Measurements from ENCODE around the gene NGEF.
"Not testable (repeated sequence)": the region's sequence is repeated elsewhere in the genome, so short reads cannot be mapped to it uniquely, and the experiment has no call there.

NGEF gene

GRCh38 chr2:232870766-232871371 is 142.2 kb downstream of the NGEF start:
- DNase-seq (ENCODE audit: low read depth): no peak

DNA sequence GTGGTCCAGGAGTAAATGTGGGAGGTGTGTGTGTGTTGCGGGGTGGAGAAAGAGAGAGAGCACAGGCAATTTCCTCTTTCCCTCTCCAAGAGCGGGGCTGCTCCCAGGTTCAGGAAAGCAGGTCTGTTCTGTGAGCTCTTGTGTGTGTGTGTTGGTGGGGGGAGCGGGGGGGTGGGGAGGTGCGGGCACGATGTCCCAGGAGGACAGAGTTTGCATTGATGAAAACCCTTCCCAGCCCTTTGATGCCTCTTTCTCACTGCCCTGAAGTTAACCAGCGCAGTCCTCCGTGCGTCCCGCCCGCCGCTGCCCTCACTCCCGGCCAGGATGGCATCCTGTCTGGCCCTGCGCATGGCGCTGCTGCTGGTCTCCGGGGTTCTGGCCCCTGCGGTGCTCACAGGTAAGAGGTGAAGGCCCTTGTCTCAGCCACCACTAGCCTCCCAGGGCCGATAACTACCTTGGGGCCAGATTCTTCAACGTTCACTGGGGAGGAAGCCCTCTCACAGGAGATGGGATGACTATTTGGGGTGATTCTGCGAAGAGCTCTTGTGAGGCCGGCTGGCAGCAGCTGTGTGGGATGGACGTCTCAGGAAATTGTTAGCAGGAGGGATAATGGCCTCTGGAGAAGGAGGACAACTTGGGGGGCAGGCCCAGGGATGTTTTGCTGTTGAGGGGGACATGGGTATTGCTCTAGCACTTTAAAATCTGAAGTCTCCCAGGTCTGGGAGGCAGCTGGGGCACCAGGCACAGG is 142.9 kb downstream of the NGEF start, which contains the start of gene SNORC:
Gene SNORC, plus strand, starts transcription at position 247 of the 748 bp plus-strand sequence. Its CDS starts 78 bp downstream, at position 325.
- no peak for DNase-seq (ENCODE audit: low read depth)

GRCh38 chr2:232869138-232870017 is 143.7 kb downstream of the NGEF start:
- DNase-seq (ENCODE audit: low read depth): no peak

- no peak for DNase-seq (ENCODE audit: low read depth)
Measured at GRCh38 chr2:232866104-232866503, 147.0 kb downstream of the NGEF start.

- no peak for DNase-seq (ENCODE audit: low read depth)
Measured at GRCh38 chr2:232865165-232865564, 147.9 kb downstream of the NGEF start.

DNA sequence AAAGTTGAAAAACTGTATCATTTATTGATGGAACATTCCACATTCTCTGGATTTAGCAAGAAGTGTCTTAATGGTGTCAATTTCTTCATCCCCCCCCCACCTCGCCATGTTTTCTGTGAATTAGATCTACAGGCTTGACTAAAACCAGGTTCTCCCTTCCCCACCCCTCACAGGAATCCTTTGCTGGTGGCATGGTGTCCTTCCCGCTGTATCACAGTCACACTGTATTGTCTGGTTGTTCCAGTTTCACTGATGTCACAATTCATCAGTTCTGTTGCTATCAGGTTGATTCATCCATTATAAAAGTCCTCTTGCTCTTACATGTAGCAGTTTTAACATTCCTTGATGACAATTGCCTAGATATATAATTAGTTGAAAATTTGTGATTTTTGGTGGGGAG is 149.1 kb downstream of the NGEF start:
- no peak for DNase-seq (ENCODE audit: low read depth)

- no peak for DNase-seq (ENCODE audit: low read depth)
Measured at GRCh38 chr2:232861353-232861752, 151.7 kb downstream of the NGEF start.

DNA sequence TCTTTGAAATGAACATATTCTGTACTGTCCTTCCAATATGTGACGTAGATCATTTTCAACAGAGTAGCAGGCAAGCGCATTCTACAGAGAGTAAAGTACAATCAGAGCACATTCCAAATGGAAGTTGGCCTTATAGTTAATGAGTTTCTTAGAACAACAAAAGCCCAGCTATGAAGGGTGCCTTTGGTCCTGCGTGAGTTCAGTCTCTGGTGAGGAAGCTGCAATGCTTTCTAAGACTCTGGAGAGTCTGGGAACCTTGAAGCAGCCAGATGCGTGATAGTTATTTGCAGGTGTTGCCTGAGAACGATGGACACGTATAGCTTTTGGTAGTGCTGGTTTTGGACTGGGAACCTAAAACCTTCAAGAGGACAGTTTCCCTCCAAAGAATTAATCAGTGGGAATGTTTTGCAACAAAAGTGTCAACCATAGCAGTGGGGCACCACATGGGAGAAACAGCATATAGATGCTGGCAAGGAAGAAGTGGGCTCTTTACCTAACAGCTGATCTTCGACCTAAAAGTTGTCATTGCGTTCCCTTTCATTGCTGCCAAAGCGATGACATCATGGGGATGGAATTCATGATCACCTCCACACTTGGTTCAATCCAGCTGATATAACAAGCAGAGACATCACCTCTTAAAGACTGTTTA is 152.3 kb downstream of the NGEF start:
- DNase-seq (ENCODE audit: low read depth): no peak

GRCh38 chr2:232859385-232859916 is 153.6 kb downstream of the NGEF start:
- no peak for DNase-seq (ENCODE audit: low read depth)

DNA sequence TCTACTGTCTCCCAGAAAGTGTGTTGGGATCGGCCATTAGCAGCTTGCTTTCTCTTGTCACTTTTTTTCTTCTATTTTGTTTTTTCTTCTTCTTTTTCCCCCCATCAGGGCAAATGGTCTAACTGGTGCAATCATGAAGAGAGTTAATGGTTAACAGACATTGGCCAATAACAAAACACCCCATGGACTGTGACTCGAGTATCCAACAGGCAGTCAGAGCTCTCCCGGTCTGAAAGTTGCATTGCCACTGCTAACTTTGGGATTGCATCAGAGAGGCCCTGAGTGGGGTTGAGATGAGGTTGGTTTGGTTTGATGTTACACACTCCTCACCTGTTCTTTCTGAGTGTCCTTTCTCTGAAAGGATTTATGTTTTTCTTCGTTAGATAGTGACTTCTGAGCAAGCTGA is 155.9 kb downstream of the NGEF start:
- DNase-seq (ENCODE audit: low read depth): peak; percentile 21

- DNase-seq (ENCODE audit: low read depth): peak; percentile 88
Measured at GRCh38 chr2:232854082-232854481, 159.0 kb downstream of the NGEF start.

GRCh38 chr2:232852676-232853075 is 160.4 kb downstream of the NGEF start:
- no peak for DNase-seq (ENCODE audit: low read depth)

DNA sequence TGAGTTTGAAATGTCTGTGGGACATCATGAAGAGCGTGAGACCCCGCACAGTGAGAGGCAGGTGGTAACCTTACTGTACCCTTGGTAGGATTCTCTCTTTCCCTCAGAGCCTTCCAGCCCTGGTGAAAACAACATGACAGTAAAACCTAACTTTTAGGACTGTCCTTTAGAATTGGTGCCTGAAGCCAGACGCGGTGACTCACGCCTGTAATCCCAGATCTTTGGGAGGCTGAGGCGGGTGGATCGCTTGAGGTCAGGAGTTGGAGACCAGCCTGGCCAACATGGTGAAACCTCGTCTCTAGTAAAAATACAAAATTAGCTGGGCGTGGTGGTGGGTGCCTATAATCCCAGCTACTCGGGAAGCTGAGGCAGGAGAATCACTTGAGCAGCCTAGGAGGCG is 161.0 kb downstream of the NGEF start:
- DNase-seq (ENCODE audit: low read depth): not testable (repeated sequence)

GRCh38 chr2:232850039-232850438 is 163.0 kb downstream of the NGEF start:
- peak; percentile 75 for DNase-seq (ENCODE audit: low read depth)

GRCh38 chr2:232846055-232846454 is 167.0 kb downstream of the NGEF start:
- no peak for DNase-seq (ENCODE audit: low read depth)

DNA sequence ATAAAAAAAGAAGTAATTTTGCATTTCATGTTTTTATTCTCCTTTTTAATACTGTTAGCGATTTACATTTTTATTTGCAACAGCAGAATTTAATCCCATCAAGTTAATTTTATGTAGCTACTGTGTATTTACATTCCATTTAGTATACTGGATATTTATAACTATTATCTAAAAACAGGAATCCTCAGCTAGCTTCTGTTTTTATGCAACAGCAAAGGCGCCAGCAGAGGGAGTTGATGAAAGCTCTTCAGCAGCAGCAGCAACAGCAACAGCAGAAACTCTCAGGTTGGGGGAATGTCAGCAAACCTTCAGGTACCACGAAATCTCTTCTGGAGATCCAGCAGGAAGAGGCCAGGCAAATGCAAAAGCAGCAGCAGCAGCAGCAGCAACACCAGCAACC is 169.2 kb downstream of the NGEF start:
- no peak for DNase-seq (ENCODE audit: low read depth)

GRCh38 chr2:232842689-232843088 is 170.4 kb downstream of the NGEF start:
- DNase-seq (ENCODE audit: low read depth): peak; percentile 70

- DNase-seq (ENCODE audit: low read depth): no peak
Measured at GRCh38 chr2:232839411-232840079, 173.5 kb downstream of the NGEF start.

DNA sequence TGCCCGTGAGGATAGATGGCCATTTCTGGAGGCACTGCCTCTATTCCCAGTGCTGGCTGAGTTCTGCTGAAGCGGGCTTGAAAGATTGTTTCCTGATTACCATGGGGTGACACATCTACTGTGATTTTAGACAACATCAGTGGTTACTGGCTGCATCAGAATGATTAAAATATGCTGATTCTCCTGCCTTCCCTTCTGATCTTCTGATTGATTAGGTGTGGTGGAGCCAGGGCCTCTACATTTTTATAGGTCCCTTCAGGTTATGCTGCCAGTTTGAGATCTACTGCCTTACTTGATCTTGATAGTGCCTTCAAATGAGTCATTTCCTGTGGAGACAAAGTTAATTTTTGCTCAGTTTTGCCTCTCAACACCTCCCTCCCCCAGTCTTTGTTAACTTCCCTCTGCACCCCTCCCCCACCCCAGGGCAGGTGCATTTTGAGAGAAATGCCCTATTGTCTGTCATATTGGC is 174.6 kb downstream of the NGEF start:
- peak; percentile 33 for DNase-seq (ENCODE audit: low read depth)

DNA sequence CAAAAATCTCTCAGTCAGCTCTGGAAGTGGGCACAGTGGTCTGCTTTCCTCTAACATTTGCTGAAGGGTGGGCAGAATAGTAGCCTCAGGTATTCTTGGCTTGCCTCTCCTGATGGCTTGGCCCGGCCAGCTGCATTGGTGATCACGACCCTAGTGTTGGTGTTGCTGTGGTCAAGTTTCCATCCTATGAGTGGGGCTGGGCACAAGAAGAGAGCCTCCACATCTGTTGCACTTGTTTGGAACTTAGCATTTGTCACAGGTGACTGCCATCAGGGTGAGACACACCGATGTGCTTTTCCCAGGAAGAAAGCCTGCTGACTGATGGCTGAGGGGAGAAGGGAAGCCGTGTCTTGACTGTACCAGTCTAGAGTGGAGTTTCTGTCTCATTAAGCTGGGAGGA is 176.1 kb downstream of the NGEF start:
- no peak for DNase-seq (ENCODE audit: low read depth)

DNA sequence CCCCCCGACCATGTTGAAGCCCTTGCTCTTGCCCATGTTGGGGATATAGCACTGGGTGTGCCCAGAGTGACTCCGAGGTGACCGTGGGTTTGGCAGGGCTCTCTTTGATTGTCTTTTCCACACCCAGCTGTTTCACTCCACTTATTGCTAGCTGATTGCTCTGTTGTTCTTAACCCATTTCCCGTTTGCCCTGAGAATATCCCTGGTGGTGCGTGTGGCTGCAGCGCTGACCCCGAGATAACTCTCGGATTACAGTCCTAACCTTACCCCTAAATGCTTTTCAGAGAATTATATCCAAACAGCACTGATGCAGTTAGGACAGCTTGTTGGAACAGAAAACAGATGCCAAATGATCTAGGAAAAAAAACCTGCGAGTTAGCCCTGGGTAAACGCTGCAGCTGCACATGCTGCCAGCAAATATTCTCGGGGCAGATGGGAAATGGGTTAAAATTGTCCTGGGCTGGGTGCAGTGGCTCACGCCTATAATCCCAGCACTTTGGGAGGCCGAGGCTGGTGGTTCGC is 177.3 kb downstream of the NGEF start:
- DNase-seq (ENCODE audit: low read depth): no peak
